Gastroesophageal sphincter (tissue), 4 donors: ENCODE measurements around the gene CLSTN2. TPM values are rescaled to one million over a fixed set of nuclear protein-coding genes. Genes with fewer than 3 reads are reported as not detected.

Source experiments
- ATAC-seq: fragments of 150-250 bp; one replicate; pipeline ENCODE4 v1.9.1; 2016; ENCODE audit warnings: mild to moderate bottlenecking, moderate library complexity
- H3K27ac ChIP-seq, 4 donors: fragments of 200-600 bp; sonication (generic) in 3 of 4; 1 replicate in 3 of 4; 2 replicates in 1 of 4; pipeline ENCODE4 v1.5.1; 2016 to 2019
- H3K27me3 ChIP-seq: fragments of 200-600 bp; sonication (generic); one replicate; pipeline ENCODE4 v1.5.1; 2019
- H3K36me3 ChIP-seq, 2 donors: fragments of 200-600 bp; sonication (generic); one replicate each; pipeline ENCODE4 v1.5.1; 2019; ENCODE audit warnings: control low read depth in 1 of 2
- H3K4me1 ChIP-seq, 3 donors: fragments of 200-600 bp; sonication (generic); 1 replicate in 2 of 3; 2 replicates in 1 of 3; pipeline ENCODE4 v1.5.1; 2016 to 2019; ENCODE audit warnings: control low read depth in 2 of 3
- H3K4me3 ChIP-seq, 2 donors: fragments of 200-600 bp; sonication (generic); one replicate each; pipeline ENCODE4 v1.5.1; 2019; ENCODE audit warnings: mild to moderate bottlenecking in 1 of 2, moderate library complexity in 1 of 2
- H3K9me3 ChIP-seq, 3 donors: fragments of 200-600 bp; sonication (generic); one replicate each; pipeline ENCODE4 v1.5.1; 2017 to 2019; ENCODE audit warnings: control low read depth in 2 of 3
- EP300 ChIP-seq: sonication (generic); formaldehyde crosslinking; IDR thresholded peaks from one replicate; pipeline ENCODE4 v1.6.1; 2017; ENCODE audit warnings: antibody characterized with exemption, mild to moderate bottlenecking
- POLR2A ChIP-seq, 2 donors: fragments of 450-650 bp; IDR thresholded peaks; one replicate each; pipeline ENCODE4 v1.6.1; 2017; ENCODE audit warnings: antibody characterized with exemption in 2 of 2, mild to moderate bottlenecking in 2 of 2, moderate library complexity in 1 of 2
- POLR2AphosphoS5 ChIP-seq: sonication (generic); formaldehyde crosslinking; IDR thresholded peaks from one replicate; pipeline ENCODE4 v1.6.1; 2017; ENCODE audit warnings: antibody characterized with exemption
- WGBS, 2 donors: methylation state at CpG; one replicate each; pipeline ENCODE4 v1.1.5; 2018; ENCODE audit warnings: low coverage in 1 of 2; 5-methylcytosine and 5-hydroxymethylcytosine counted together
- total RNA-seq, 4 donors: library from RNA; depleted of rRNA; stranded (reverse); fragments of >200 nt; gene quantifications; one replicate each; pipeline ENCODE4 v1.1.0, GENCODE V29; 2016
- TF ChIP-seq, protein P1 (sequence below), 4 experiments: fragments of 200-600 bp in 2 of 4; fragments of 450-650 bp in 2 of 4; sonication (generic) in 1 of 4; IDR thresholded peaks; one replicate each; pipeline ENCODE4 v1.5.1; 2017 to 2019; ENCODE audit warnings: antibody characterized with exemption in 4 of 4, mild to moderate bottlenecking in 2 of 4, moderate library complexity in 2 of 4

CLSTN2 gene
- total RNA-seq, 4 donors from 2014 or later: 6.6 to 9.7 (median 7.7) TPM

DNA sequence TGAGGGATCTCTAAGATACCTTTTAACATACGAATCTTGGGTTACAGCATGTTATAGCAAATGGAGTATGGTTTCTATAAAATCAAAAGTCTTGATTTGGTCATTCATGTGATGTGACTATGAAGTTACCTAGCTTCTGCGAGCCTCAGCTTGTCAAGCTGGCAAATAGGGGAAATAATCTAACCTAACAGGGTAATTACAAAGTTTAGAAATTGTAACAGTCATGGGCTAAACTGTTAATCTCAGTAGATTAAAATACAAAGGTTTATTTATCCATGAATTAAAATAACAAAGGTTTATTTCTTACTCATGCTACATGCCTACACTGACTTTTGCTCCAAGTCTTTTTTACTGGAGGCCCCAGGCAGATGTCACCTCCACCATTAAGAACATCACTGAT, 359.1 kb downstream of the CLSTN2 start:
- Histone ChIP-seq H3K27me3 (no peaks in the 10 kb centered on the region), H3K4me3 (no peak overlapping the region), H3K9me3 (no peaks in the 10 kb centered on the region), H3K36me3 (no peaks in the 10 kb centered on the region), H3K27ac (no peak overlapping the region), H3K4me1 (no peaks in the 10 kb centered on the region)
- WGBS, 2 donors: 100% methylated on average over 1 of the region's 2 CpGs
- no peak for TF ChIP-seq EP300
- TF ChIP-seq POLR2AphosphoS5: no peak
- TF ChIP-seq POLR2A (IDR thresholded peaks at IDR 0.05): no peak
- TF ChIP-seq, protein P1, sequence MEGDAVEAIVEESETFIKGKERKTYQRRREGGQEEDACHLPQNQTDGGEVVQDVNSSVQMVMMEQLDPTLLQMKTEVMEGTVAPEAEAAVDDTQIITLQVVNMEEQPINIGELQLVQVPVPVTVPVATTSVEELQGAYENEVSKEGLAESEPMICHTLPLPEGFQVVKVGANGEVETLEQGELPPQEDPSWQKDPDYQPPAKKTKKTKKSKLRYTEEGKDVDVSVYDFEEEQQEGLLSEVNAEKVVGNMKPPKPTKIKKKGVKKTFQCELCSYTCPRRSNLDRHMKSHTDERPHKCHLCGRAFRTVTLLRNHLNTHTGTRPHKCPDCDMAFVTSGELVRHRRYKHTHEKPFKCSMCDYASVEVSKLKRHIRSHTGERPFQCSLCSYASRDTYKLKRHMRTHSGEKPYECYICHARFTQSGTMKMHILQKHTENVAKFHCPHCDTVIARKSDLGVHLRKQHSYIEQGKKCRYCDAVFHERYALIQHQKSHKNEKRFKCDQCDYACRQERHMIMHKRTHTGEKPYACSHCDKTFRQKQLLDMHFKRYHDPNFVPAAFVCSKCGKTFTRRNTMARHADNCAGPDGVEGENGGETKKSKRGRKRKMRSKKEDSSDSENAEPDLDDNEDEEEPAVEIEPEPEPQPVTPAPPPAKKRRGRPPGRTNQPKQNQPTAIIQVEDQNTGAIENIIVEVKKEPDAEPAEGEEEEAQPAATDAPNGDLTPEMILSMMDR (IDR thresholded peaks at IDR 0.05): no peak
- ATAC-seq: no peak

DNA sequence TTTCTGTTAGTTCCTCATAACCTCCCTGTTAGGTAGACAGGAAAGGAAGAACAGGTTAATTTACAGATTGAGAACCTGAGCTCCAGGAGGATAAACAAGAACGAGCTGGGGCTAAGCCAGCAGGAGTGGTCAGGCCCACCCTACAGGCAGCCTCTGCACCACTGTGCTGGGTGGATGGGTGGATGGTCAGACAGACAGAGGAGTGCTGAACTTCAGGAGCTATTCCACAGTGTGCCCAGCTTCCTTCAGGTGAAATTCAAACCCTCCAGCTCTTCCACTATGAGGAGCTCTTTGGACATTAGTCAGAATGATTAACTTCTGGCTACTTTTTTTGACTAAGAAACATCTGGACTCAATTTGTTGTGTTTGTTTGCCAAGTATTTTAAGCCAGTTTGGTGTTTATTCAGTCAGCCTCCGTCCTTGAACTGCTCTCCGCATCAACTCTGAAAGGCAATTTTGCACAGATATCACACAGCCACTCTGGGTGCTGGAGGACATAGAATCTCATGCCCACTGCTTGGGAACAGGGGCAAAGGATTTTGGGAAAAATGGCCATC, 361.9 kb downstream of the CLSTN2 start:
- ATAC-seq: no peak
- Histone ChIP-seq H3K9me3 (no peaks in the 10 kb centered on the region), H3K27me3 (no peaks in the 10 kb centered on the region), H3K4me3 (no peak overlapping the region), H3K36me3 (no peaks in the 10 kb centered on the region), H3K27ac (no peak overlapping the region), H3K4me1 (no peaks in the 10 kb centered on the region)
- 52 to 68% methylated on average over 2 to 3 of the region's 3 CpGs for WGBS, 2 donors
- TF ChIP-seq POLR2A (IDR thresholded peaks at IDR 0.05): no peak
- no peak for TF ChIP-seq POLR2AphosphoS5
- TF ChIP-seq, protein P1 (IDR thresholded peaks at IDR 0.05): no peak
- TF ChIP-seq EP300: no peak

DNA sequence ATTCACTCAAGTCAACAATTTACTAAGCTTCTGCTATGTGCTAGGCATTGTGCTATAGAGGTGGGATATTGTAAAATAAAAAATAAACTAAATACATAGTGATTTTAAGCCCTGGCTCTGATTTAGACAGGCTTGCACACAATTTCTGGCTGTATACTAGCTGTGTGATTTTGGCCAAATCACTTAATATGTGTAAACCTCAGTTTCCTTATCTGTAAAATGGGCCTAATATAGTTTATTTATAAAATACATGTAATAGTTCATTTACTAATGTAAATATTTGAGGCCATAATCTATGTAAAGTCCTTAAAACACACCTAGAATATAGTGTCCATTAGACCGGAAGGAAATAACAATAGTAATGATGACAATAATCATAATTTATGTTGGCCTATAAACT, 363.1 kb downstream of the CLSTN2 start:
- H3K36me3 ChIP-seq: no peaks in the 10 kb centered on the region
- no peak overlapping the region for H3K4me3 ChIP-seq
- H3K9me3 ChIP-seq: no peaks in the 10 kb centered on the region
- no peaks in the 10 kb centered on the region for H3K27me3 ChIP-seq
- TF ChIP-seq, protein P1 (IDR thresholded peaks at IDR 0.05): no peak
- TF ChIP-seq POLR2A (IDR thresholded peaks at IDR 0.05): no peak
- no peak for TF ChIP-seq EP300
- TF ChIP-seq POLR2AphosphoS5: no peak
- WGBS, 2 donors: 82 to 100% methylated on average over 1 of the region's 1 CpG
- no peak overlapping the region for H3K27ac ChIP-seq
- H3K4me1 ChIP-seq: no peaks in the 10 kb centered on the region
- no peak for ATAC-seq

DNA sequence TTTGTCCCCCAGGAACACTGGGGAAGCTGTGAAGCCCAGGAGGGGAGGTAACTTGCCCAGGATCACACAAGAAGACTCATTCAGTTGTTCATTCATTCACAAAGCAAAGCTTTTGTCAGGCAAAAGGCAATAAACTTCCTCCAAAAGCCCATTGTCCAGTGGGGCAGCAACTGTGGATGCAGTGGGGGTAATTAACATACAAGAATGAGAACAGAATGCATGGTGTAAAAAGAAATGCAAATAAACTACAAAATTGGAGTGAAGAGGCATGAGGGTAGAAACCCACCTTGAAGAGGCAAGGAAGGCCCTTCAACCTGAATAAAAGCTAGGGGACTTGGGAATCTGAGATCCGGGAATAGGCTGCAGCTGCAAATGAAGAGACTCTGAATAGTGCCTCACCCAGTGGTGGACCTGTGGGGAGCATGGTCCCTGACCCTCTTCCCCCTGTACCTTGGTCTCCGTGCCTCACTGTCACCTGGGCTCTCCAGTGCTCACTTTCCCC, 363.6 kb downstream of the CLSTN2 start:
- no peak for ATAC-seq
- H3K9me3 ChIP-seq: no peaks in the 10 kb centered on the region
- H3K36me3 ChIP-seq: no peaks in the 10 kb centered on the region
- WGBS, 2 donors: 57 to 100% methylated on average over 1 of the region's 2 CpGs
- H3K27me3 ChIP-seq: no peaks in the 10 kb centered on the region
- no peak overlapping the region for H3K4me3 ChIP-seq
- H3K27ac ChIP-seq: no peak overlapping the region
- no peaks in the 10 kb centered on the region for H3K4me1 ChIP-seq
- no peak for TF ChIP-seq EP300
- TF ChIP-seq, protein P1 (IDR thresholded peaks at IDR 0.05): no peak
- TF ChIP-seq POLR2AphosphoS5: no peak
- TF ChIP-seq POLR2A (IDR thresholded peaks at IDR 0.05): no peak

DNA sequence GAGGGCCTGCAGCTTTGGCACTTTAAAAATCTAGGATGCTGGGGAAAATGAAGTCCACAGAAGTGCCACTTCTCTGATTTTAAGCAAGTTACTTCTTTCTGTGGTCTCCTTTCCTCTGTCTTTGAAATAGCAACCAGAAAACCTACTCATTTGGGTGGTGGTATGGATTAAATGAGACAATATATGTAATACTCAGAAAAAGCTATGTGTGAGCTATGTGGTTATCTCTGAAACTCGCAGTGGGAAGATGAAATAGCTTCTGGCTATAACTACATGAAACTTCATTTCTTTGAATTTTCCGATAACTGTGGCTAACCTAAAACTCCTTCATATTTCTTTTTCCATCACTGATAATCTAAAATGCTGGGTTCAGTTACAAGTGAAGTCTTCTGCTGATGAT, 368.9 kb downstream of the CLSTN2 start:
- WGBS, 2 donors: 95% methylated on average over 2 of the region's 2 CpGs
- ATAC-seq: no peak
- TF ChIP-seq, protein P1 (IDR thresholded peaks at IDR 0.05): no peak
- TF ChIP-seq EP300 (no peak), POLR2A (IDR thresholded peaks at IDR 0.05) (no peak), POLR2AphosphoS5 (no peak)

More for the DNA sequence above, 368.9 kb downstream of the CLSTN2 start:
- H3K36me3 ChIP-seq: no peaks in the 10 kb centered on the region
- no peak overlapping the region for H3K27ac ChIP-seq
- H3K4me1 ChIP-seq: peaks cover 0 to 12% (median 0%) of the 10 kb centered on the region in 3 donors
- no peak overlapping the region for H3K4me3 ChIP-seq
- H3K9me3 ChIP-seq: no peaks in the 10 kb centered on the region
- no peaks in the 10 kb centered on the region for H3K27me3 ChIP-seq
